OCI-LY3 (cell line): ENCODE results near the gene H19.

Source experiments
- H2AFZ ChIP-seq: fragments of 200-600, 300-600 bp; shearing (Covaris generic); 2 replicates; pipeline ENCODE4 v1.6.0; 2014; ENCODE audit warnings: antibody characterized with exemption, low read depth, low read length
- H3K27ac ChIP-seq: fragments of 200-600, 300-600 bp; sonication (generic); 2 replicates; pipeline ENCODE4 v1.5.1; 2014; ENCODE audit warnings: mild to moderate bottlenecking, low read length, moderate library complexity, mixed read lengths
- H3K27me3 ChIP-seq: fragments of 200-600, 300-600 bp; sonication (generic); 2 replicates; pipeline ENCODE4 v1.6.1; 2014; ENCODE audit warnings: low read depth, low read length, mixed read lengths
- H3K36me3 ChIP-seq: fragments of 200-600, 300-600 bp; sonication (generic); replicated peaks from 2 replicates; pipeline ENCODE3; 2014; ENCODE audit warnings: low read depth, low read length, mixed read lengths
- H3K4me1 ChIP-seq: fragments of 300-600, 200-600 bp; sonication (generic); 2 replicates; pipeline ENCODE4 v1.6.1; 2014; ENCODE audit warnings: low read length, mixed read lengths
- H3K4me2 ChIP-seq: fragments of 200-600, 300-600 bp; sonication (generic); 2 replicates; pipeline ENCODE4 v1.6.1; 2014; ENCODE audit warnings: low read length, mixed read lengths
- H3K4me3 ChIP-seq: fragments of 300-600, 200-600 bp; sonication (generic); 2 replicates; pipeline ENCODE4 v1.5.1; 2014; ENCODE audit warnings: antibody characterized with exemption, mild to moderate bottlenecking, low read length, moderate library complexity
- H3K79me2 ChIP-seq: fragments of 300-600, 200-600 bp; shearing (Covaris generic); 2 replicates; pipeline ENCODE4 v1.6.1; 2014; ENCODE audit warnings: mild to moderate bottlenecking, low read length, mixed read lengths
- H3K9ac ChIP-seq: fragments of 300-600, 200-600 bp; shearing (Covaris generic); 2 replicates; pipeline ENCODE4 v1.6.0; 2014; ENCODE audit warnings: mild to moderate bottlenecking, low read length, moderate library complexity
- H3K9me3 ChIP-seq: fragments of 200-600, 300-600 bp; shearing (Covaris generic); 2 replicates; pipeline ENCODE4 v1.6.1; 2014; ENCODE audit warnings: low read length, mixed read lengths; ENCODE audit not compliant: insufficient read depth
- H4K20me1 ChIP-seq: fragments of 200-600, 300-600 bp; sonication (generic); 2 replicates; pipeline ENCODE4 v1.6.1; 2016; ENCODE audit warnings: low read length, mixed read lengths; ENCODE audit not compliant: insufficient read depth
- CTCF ChIP-seq: fragments of 200-600, 300-600 bp; sonication (generic); IDR thresholded peaks from 2 replicates; pipeline ENCODE4 v1.5.1; 2014; ENCODE audit warnings: antibody characterized with exemption, low read length, low read depth
- EZH2phosphoT487 ChIP-seq: fragments of 200-600 bp; shearing (Covaris generic); IDR thresholded peaks from 2 replicates; pipeline ENCODE4 v1.6.1; 2018; ENCODE audit warnings: antibody characterized with exemption, mixed run types, low read depth

H19 gene

GRCh38 chr11:1997755-1998154 lies at the start of gene H19:
H19 (minus strand) TSS chr11:1997842.
- Histone ChIP-seq H3K4me1 (no peaks in the 10 kb centered on the region), H3K9me3 (no peaks in the 10 kb centered on the region), H4K20me1 (no peaks in the 10 kb centered on the region), H3K79me2 (no peaks in the 10 kb centered on the region), H2AFZ (no peak within 1 kb of the TSS), H3K27me3 (no peaks in the 10 kb centered on the region), H3K27ac (no peak within 1 kb of the TSS), H3K4me3 (no peak within 1 kb of the TSS), H3K4me2 (no peak within 1 kb of the TSS), H3K9ac (no peak within 1 kb of the TSS), H3K36me3 (no peaks in the 10 kb centered on the region)
- TF ChIP-seq EZH2phosphoT487, result no peak
- no peak for TF ChIP-seq CTCF

GRCh38 chr11:2041963-2042362 lies 44.3 kb upstream of the H19 start:
- TF ChIP-seq EZH2phosphoT487 (no peak), CTCF (no peak)
- Histone ChIP-seq H3K79me2 (no peaks in the 10 kb centered on the region), H2AFZ (no peak overlapping the region), H3K4me1 (no peaks in the 10 kb centered on the region), H3K4me3 (no peak overlapping the region), H3K9ac (no peak overlapping the region), H3K27me3 (no peaks in the 10 kb centered on the region), H3K27ac (no peak overlapping the region), H3K4me2 (no peak overlapping the region), H3K9me3 (no peaks in the 10 kb centered on the region), H4K20me1 (no peaks in the 10 kb centered on the region), H3K36me3 (no peaks in the 10 kb centered on the region)

- no peaks in the 10 kb centered on the region for H3K4me1 ChIP-seq
- H3K27me3 ChIP-seq, result no peaks in the 10 kb centered on the region
- H3K4me3 ChIP-seq, result no peak overlapping the region
- H3K9ac ChIP-seq, result no peak overlapping the region
- no peak overlapping the region for H3K27ac ChIP-seq
- TF ChIP-seq CTCF (no peak), EZH2phosphoT487 (no peak)
- H3K9me3 ChIP-seq, result no peaks in the 10 kb centered on the region
- no peak overlapping the region for H3K4me2 ChIP-seq
- no peaks in the 10 kb centered on the region for H3K79me2 ChIP-seq
- H2AFZ ChIP-seq, result no peak overlapping the region
- H3K36me3 ChIP-seq, result no peaks in the 10 kb centered on the region
- H4K20me1 ChIP-seq, result no peaks in the 10 kb centered on the region
Measured at GRCh38 chr11:2041153-2041552, 43.5 kb upstream of the H19 start.

GRCh38 chr11:2039198-2039759 lies 41.6 kb upstream of the H19 start:
- TF ChIP-seq CTCF, result no peak
- no peak for TF ChIP-seq EZH2phosphoT487
- Histone ChIP-seq H3K4me2 (no peak overlapping the region), H3K27ac (no peak overlapping the region), H3K79me2 (no peaks in the 10 kb centered on the region), H3K9ac (no peak overlapping the region), H3K27me3 (no peaks in the 10 kb centered on the region), H3K9me3 (no peaks in the 10 kb centered on the region), H3K36me3 (no peaks in the 10 kb centered on the region), H3K4me3 (no peak overlapping the region), H2AFZ (no peak overlapping the region), H4K20me1 (no peaks in the 10 kb centered on the region), H3K4me1 (no peaks in the 10 kb centered on the region)
